ENCODE results near the gene CCL26. TPM values are rescaled to one million over a fixed set of nuclear protein-coding genes. Genes with fewer than 3 reads are reported as not detected.
"Not testable (repeated sequence)": the region's sequence is repeated elsewhere in the genome, so short reads cannot be mapped to it uniquely, and the experiment has no call there.

The CCL26 gene
- total RNA-seq, 1 donor from 2014 or later = 1.1 TPM

- not testable (repeated sequence) for DNase-seq (ENCODE audit: low spot score)
Measured at GRCh38 chr7:75792567-75792966, 20.6 kb upstream of the CCL26 start.

GRCh38 chr7:75789361-75789924 is 17.4 kb upstream of the CCL26 start:
- DNase-seq (ENCODE audit: low spot score) = no peak

GRCh38 chr7:75788154-75788847 is 16.3 kb upstream of the CCL26 start:
- not testable (repeated sequence) for DNase-seq (ENCODE audit: low spot score)

- DNase-seq (ENCODE audit: low spot score) = not testable (repeated sequence)
Measured at GRCh38 chr7:75783058-75783457, 11.0 kb upstream of the CCL26 start.

- DNase-seq (ENCODE audit: low spot score) = not testable (repeated sequence)
Measured at GRCh38 chr7:75780647-75781273, 8.7 kb upstream of the CCL26 start.

GRCh38 chr7:75779516-75779915 is 7.5 kb upstream of the CCL26 start:
- not testable (repeated sequence) for DNase-seq (ENCODE audit: low spot score)

- not testable (repeated sequence) for DNase-seq (ENCODE audit: low spot score)
Measured at GRCh38 chr7:75779035-75779434, 7.0 kb upstream of the CCL26 start.

- no peak for DNase-seq (ENCODE audit: low spot score)
Measured at GRCh38 chr7:75776295-75776971, 4.4 kb upstream of the CCL26 start.

- not testable (repeated sequence) for DNase-seq (ENCODE audit: low spot score)
Measured at GRCh38 chr7:75773958-75774357, 1.9 kb upstream of the CCL26 start.

- DNase-seq (ENCODE audit: low spot score) = no peak
Measured at GRCh38 chr7:75771224-75771623, 787 bp downstream of the CCL26 start.

- DNase-seq (ENCODE audit: low spot score) = no peak
Measured at GRCh38 chr7:75762350-75762917, 9.6 kb downstream of the CCL26 start.

- not testable (repeated sequence) for DNase-seq (ENCODE audit: low spot score)
Measured at GRCh38 chr7:75761801-75762200, 10.2 kb downstream of the CCL26 start.

- DNase-seq (ENCODE audit: low spot score) = no peak
Measured at GRCh38 chr7:75758491-75758890, 13.5 kb downstream of the CCL26 start.

GRCh38 chr7:75757860-75758259 is 14.2 kb downstream of the CCL26 start:
- no peak for DNase-seq (ENCODE audit: low spot score)

- DNase-seq (ENCODE audit: low spot score) = no peak
Measured at GRCh38 chr7:75756991-75757676, 14.9 kb downstream of the CCL26 start.

- DNase-seq (ENCODE audit: low spot score) = no peak
Measured at GRCh38 chr7:75756206-75756990, 15.6 kb downstream of the CCL26 start.

GRCh38 chr7:75743455-75743859 is 28.6 kb downstream of the CCL26 start:
- no peak for DNase-seq (ENCODE audit: low spot score)

GRCh38 chr7:75740846-75741497 is 31.0 kb downstream of the CCL26 start:
- peak; percentile 59 for DNase-seq (ENCODE audit: low spot score)

- no peak for DNase-seq (ENCODE audit: low spot score)
Measured at GRCh38 chr7:75739796-75740672, 32.0 kb downstream of the CCL26 start.
